HL-60 (cell line): ENCODE results near the gene STPG4.

Experiments used
- DNase-seq, 2 experiments: peaks; one replicate each; pipeline ENCODE4 v3.0.0-alpha.2; 2010 to 2020; ENCODE audit warnings: low read depth in 1 of 2, low spot score in 1 of 2
- H3K27ac ChIP-seq: fragments of 250-450 bp; sonication (Bioruptor Pico); replicated peaks from 2 replicates; pipeline ENCODE4 v1.5.1; 2020; ENCODE audit warnings: mild to moderate bottlenecking, moderate library complexity
- H3K27me3 ChIP-seq: fragments of 250-450 bp; sonication (Bioruptor Pico); 2 replicates; pipeline ENCODE4 v1.5.1; 2021; ENCODE audit warnings: mild to moderate bottlenecking, moderate library complexity; ENCODE audit not compliant: insufficient read depth, poor library complexity, severe bottlenecking
- H3K4me3 ChIP-seq: replicated peaks from 2 replicates; pipeline ENCODE4 v1.5.1; 2011; ENCODE audit warnings: mild to moderate bottlenecking, control low read depth, low read length; ENCODE audit not compliant: insufficient read depth
- GABPA ChIP-seq: IDR thresholded peaks from 2 replicates; pipeline ENCODE4 v1.6.1; 2012; ENCODE audit warnings: low read depth
- POLR2AphosphoS5 ChIP-seq: IDR thresholded peaks from 2 replicates; pipeline ENCODE4 v1.6.1; 2012; ENCODE audit warnings: low read depth
- SPI1 ChIP-seq: IDR thresholded peaks from 2 replicates; pipeline ENCODE4 v1.6.1; 2012; ENCODE audit warnings: low read depth, mild to moderate bottlenecking, borderline replicate concordance
- TF ChIP-seq, protein P1 (sequence below): IDR thresholded peaks from one replicate; pipeline ENCODE4 v1.5.1; 2011; ENCODE audit warnings: low read length, control low read depth, inconsistent platforms; ENCODE audit not compliant: insufficient read depth
- TF ChIP-seq, protein P2 (sequence below): IDR thresholded peaks from 2 replicates; pipeline ENCODE4 v1.6.1; 2012; ENCODE audit warnings: low read depth; ENCODE audit not compliant: insufficient replicate concordance

STPG4 gene

DNA sequence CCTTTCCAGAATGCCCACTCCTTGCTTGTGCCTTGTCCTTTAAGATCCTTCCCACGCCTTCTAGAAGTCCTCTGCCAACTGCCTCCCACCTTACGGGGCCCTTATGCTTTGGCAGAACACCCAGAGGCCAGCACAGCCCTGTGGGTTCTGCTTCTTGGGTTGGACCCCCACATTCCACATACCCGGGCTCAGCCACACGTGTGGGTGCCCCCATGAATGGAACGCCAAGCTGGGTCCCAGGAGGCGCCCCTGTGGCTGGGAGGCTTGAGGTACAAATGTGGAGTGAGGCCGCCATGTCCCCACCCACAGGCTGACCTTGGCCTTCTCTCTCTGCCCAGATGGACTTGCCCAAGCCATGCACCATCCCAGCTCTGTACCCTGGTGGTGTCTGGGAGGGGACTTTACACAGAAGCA lies 74.2 kb downstream of the STPG4 start:
- H3K27me3 ChIP-seq = no peaks in the 10 kb centered on the region
- H3K27ac ChIP-seq = no peak overlapping the region
- DNase-seq = no peak
- TF ChIP-seq SPI1 = no peak
- TF ChIP-seq, protein P1, sequence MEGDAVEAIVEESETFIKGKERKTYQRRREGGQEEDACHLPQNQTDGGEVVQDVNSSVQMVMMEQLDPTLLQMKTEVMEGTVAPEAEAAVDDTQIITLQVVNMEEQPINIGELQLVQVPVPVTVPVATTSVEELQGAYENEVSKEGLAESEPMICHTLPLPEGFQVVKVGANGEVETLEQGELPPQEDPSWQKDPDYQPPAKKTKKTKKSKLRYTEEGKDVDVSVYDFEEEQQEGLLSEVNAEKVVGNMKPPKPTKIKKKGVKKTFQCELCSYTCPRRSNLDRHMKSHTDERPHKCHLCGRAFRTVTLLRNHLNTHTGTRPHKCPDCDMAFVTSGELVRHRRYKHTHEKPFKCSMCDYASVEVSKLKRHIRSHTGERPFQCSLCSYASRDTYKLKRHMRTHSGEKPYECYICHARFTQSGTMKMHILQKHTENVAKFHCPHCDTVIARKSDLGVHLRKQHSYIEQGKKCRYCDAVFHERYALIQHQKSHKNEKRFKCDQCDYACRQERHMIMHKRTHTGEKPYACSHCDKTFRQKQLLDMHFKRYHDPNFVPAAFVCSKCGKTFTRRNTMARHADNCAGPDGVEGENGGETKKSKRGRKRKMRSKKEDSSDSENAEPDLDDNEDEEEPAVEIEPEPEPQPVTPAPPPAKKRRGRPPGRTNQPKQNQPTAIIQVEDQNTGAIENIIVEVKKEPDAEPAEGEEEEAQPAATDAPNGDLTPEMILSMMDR = no peak
- no peak for TF ChIP-seq POLR2AphosphoS5
- TF ChIP-seq GABPA = no peak
- TF ChIP-seq, protein P2, sequence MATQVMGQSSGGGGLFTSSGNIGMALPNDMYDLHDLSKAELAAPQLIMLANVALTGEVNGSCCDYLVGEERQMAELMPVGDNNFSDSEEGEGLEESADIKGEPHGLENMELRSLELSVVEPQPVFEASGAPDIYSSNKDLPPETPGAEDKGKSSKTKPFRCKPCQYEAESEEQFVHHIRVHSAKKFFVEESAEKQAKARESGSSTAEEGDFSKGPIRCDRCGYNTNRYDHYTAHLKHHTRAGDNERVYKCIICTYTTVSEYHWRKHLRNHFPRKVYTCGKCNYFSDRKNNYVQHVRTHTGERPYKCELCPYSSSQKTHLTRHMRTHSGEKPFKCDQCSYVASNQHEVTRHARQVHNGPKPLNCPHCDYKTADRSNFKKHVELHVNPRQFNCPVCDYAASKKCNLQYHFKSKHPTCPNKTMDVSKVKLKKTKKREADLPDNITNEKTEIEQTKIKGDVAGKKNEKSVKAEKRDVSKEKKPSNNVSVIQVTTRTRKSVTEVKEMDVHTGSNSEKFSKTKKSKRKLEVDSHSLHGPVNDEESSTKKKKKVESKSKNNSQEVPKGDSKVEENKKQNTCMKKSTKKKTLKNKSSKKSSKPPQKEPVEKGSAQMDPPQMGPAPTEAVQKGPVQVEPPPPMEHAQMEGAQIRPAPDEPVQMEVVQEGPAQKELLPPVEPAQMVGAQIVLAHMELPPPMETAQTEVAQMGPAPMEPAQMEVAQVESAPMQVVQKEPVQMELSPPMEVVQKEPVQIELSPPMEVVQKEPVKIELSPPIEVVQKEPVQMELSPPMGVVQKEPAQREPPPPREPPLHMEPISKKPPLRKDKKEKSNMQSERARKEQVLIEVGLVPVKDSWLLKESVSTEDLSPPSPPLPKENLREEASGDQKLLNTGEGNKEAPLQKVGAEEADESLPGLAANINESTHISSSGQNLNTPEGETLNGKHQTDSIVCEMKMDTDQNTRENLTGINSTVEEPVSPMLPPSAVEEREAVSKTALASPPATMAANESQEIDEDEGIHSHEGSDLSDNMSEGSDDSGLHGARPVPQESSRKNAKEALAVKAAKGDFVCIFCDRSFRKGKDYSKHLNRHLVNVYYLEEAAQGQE = no peak
- H3K4me3 ChIP-seq = no peak overlapping the region

DNA sequence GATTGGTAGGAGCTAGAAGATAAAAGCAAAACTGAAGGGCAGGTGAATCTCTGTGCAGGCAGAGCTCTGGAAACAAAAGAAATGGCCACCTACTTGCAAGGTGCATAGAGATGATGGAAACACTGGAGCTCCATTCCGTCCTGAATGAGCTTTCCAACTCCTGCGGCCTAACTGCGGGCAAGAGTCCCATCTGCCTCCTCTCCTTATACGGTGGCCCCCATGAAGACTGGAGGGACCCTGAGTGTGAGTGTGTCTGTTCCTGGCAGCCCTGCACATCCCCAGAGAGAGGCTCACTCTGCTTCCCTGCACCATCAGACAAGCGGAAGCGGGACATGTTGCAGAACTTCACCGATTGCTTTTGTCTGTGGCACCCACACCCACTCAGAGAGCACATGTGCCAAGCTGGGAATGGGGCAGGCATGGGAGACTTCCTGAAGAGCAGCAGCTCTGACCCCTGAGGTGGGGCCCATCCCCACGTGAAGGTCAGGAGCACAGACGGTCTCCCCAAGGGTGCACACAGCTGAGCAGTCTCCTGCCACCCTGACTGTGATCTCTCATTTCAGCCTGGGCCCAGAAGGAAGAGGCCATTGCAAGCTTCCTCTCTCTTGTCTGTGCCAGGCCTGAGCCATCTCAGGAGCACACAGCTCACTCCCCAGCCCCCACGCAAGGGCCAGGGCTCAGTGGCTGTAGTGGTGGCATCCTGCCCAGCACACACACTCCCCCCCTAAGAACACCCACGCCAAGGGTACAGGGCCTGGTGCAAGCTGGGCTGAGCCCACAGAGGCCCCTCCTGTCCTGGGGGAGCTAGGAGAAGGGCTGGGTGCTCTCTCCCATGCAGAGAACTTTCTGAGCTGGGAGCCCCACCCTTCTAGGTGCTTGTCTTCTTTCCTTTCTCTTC lies 75.3 kb downstream of the STPG4 start:
- Histone ChIP-seq H3K27me3 (no peaks in the 10 kb centered on the region), H3K4me3 (no peak overlapping the region), H3K27ac (peak overlapping the region; percentile 53)
- TF ChIP-seq GABPA (no peak), SPI1 (no peak), POLR2AphosphoS5 (no peak)
- TF ChIP-seq, protein P2 = no peak
- TF ChIP-seq, protein P1 = no peak
- peak in 1 of 2 experiments; percentile 43 for DNase-seq

DNA sequence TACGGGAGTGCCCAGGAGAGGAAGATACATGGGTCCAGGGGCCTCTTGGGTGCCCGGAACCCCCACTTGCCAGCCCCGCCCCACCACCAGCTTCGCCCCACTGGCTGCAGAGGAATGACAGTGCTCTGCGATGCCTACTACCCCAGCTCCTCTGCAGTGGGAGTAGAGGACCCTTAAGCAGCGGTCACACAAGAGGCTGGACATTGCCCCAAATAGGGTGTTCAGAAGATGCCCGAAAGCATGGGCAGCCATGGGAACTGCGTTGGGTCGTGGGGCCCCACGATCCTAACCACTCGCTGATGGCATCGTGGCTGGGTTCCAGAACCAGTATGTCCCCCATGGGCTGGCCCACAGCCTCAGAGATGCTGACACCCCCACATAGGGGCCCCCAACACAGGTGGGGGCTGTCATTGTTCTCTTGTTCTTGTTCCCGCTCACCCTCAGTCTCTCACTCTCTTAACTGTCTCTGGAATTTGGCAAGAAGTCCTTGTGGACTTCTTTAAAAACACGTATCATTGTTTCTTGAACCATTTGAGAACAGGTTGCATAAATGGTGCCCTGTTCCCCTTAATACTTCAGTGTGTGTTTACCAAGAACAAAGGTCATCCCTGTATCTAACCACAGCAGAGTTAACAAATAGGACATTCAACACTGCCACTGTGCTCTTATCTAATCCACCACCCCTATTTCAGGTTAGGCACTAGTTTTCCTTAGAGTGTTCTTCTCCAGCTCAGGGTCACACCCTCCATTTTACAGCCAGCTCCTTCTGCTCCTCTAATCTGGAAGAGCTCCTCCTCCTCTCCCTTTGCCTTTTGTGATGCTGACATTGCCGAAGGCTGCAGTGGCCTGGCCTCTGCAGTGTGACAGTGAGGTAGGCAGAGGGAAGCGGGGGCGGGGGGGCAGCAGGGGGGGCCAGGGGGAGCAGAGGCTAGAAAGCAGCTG lies 76.3 kb downstream of the STPG4 start:
- TF ChIP-seq POLR2AphosphoS5 = no peak
- TF ChIP-seq GABPA = no peak
- TF ChIP-seq SPI1 = no peak
- TF ChIP-seq, protein P1 = no peak
- TF ChIP-seq, protein P2 = no peak
- Histone ChIP-seq H3K27ac (no peak overlapping the region), H3K4me3 (no peak overlapping the region), H3K27me3 (no peaks in the 10 kb centered on the region)
- DNase-seq = no peak
